ENCODE results near the gene SYT7.

- no peak for TF ChIP-seq SIN3A (conservative IDR thresholded peaks at IDR 0.05 in 1 of 2, IDR thresholded peaks at IDR 0.05 in 1 of 2; ENCODE audit: low read depth in 1 of 2, low read length in 2 of 2)
- TF ChIP-seq RFX5 (IDR thresholded peaks at IDR 0.05; ENCODE audit: borderline replicate concordance, low read depth, low read length), result no peak
- TF ChIP-seq POLR2AphosphoS5 (IDR thresholded peaks at IDR 0.05; ENCODE audit: low read depth, low read length), result no peak
- TF ChIP-seq CTCF (IDR thresholded peaks at IDR 0.05; ENCODE audit: control extremely low read depth in 1 of 3, insufficient read depth in 1 of 3, low read depth in 1 of 3, low read length in 3 of 3), result no peak
- no peak for TF ChIP-seq POLR2A (IDR thresholded peaks at IDR 0.05; ENCODE audit: control extremely low read depth in 1 of 2, low read depth in 2 of 2, low read length in 2 of 2)
These were observed 99.1 kb downstream of the SYT7 start for GRCh38 chr11:61481806-61482205.

Measured in H1 (cell line).